SK-N-SH (cell line): ENCODE measurements around the gene GNG3. TPM values are rescaled to one million over a fixed set of nuclear protein-coding genes. Genes with fewer than 3 reads are reported as not detected.
A peak's percentile ranks its signal among the peaks of the same experiment; 100 is the strongest.

Source experiments
- CTCF ChIA-PET: fragments of 300-600, 350-600 bp; formaldehyde crosslinking; extraction: SDS; loops from one replicate; lab custom pipeline; 2021; lab: Yijun Ruan, JAX
- POLR2A ChIA-PET: fragments of 350-600 bp; sonication (Branson Sonifier 250); formaldehyde crosslinking; extraction: SDS; loops from one replicate; lab custom pipeline; 2020; ENCODE audit warnings: antibody characterized with exemption, inconsistent platforms; lab: Yijun Ruan, JAX
- DNase-seq: peaks from one replicate; pipeline ENCODE4 v3.0.0; 2012
- H2AFZ ChIP-seq: fragments of 200-600 bp; sonication (generic); 2 replicates; pipeline ENCODE4 v1.8.1; 2016; ENCODE audit warnings: antibody characterized with exemption, mild to moderate bottlenecking, low read depth
- H3F3A ChIP-seq: fragments of 200-600 bp; sonication (generic); replicated peaks from 2 replicates; pipeline ENCODE3; 2016; ENCODE audit warnings: antibody characterized with exemption, mild to moderate bottlenecking; ENCODE audit not compliant: insufficient read depth
- H3K27ac ChIP-seq, 2 experiments: fragments of 200-500 bp in 1 of 2; fragments of 200-600 bp in 1 of 2; sonication (Bioruptor generic) in 1 of 2; sonication (generic), shearing (Covaris generic) in 1 of 2; 2 replicates each; pipeline versions ENCODE4 v1.5.1 to v1.6.1; 2014 to 2016; ENCODE audit warnings: low read depth in 2 of 2, inconsistent platforms in 1 of 2, low read length in 1 of 2, mild to moderate bottlenecking in 1 of 2, mixed read lengths in 1 of 2
- H3K27me3 ChIP-seq: fragments of 200-600 bp; sonication (generic), shearing (Covaris generic); 2 replicates; pipeline ENCODE4 v1.6.1; 2016; ENCODE audit warnings: mixed run types; ENCODE audit not compliant: insufficient read depth
- H3K36me3 ChIP-seq, 2 experiments: fragments of 200-500 bp in 1 of 2; fragments of 200-600 bp in 1 of 2; sonication (Bioruptor generic) in 1 of 2; sonication (generic) in 1 of 2; replicated peaks in 1 of 2; 2 replicates each; pipeline versions ENCODE3 to v1.5.1; 2014 to 2016; ENCODE audit warnings: low read length in 1 of 2, mild to moderate bottlenecking in 1 of 2; ENCODE audit not compliant: insufficient read depth in 2 of 2, control insufficient read depth in 1 of 2
- H3K4me1 ChIP-seq, 2 experiments: fragments of 200-500 bp in 1 of 2; fragments of 200-600 bp in 1 of 2; sonication (Bioruptor generic) in 1 of 2; sonication (generic), shearing (Covaris generic) in 1 of 2; 2 replicates each; pipeline versions ENCODE4 v1.5.1 to v1.6.1; 2014 to 2016; ENCODE audit warnings: low read depth in 1 of 2, low read length in 1 of 2, mixed run types in 1 of 2; ENCODE audit not compliant: insufficient read depth in 2 of 2, control insufficient read depth in 1 of 2
- H3K4me2 ChIP-seq: fragments of 200-600 bp; sonication (generic), shearing (Covaris generic); 2 replicates; pipeline ENCODE4 v1.6.1; 2017; ENCODE audit warnings: mixed run types
- H3K4me3 ChIP-seq, 2 experiments: fragments of 200-500 bp in 1 of 2; fragments of 200-600 bp in 1 of 2; sonication (Bioruptor generic) in 1 of 2; sonication (generic), shearing (Covaris generic) in 1 of 2; 2 replicates each; pipeline versions ENCODE4 v1.5.1 to v1.8.1; 2014 to 2016; ENCODE audit warnings: low read depth in 2 of 2, inconsistent platforms in 1 of 2, low read length in 1 of 2, mild to moderate bottlenecking in 1 of 2, mixed read lengths in 1 of 2, moderate library complexity in 1 of 2
- H3K79me2 ChIP-seq: fragments of 200-600 bp; sonication (generic); 2 replicates; pipeline ENCODE4 v1.8.1; 2017; ENCODE audit warnings: mild to moderate bottlenecking; ENCODE audit not compliant: insufficient read depth
- H3K9ac ChIP-seq: fragments of 200-600 bp; sonication (generic); 2 replicates; pipeline ENCODE4 v1.6.1; 2017; ENCODE audit warnings: mixed run types
- H3K9me2 ChIP-seq: fragments of 200-600 bp; sonication (generic); 2 replicates; pipeline ENCODE4 v1.6.1; 2017; ENCODE audit warnings: mixed run types
- H3K9me3 ChIP-seq: fragments of 200-600 bp; sonication (generic); 2 replicates; pipeline ENCODE4 v1.6.1; 2017; ENCODE audit warnings: mixed run types, mild to moderate bottlenecking, moderate library complexity
- H4K20me1 ChIP-seq: fragments of 200-600 bp; sonication (generic); 2 replicates; pipeline ENCODE4 v1.6.1; 2017; ENCODE audit warnings: mild to moderate bottlenecking, mixed run types; ENCODE audit not compliant: insufficient read depth
- EP300 ChIP-seq, 2 experiments: IDR thresholded peaks; 2 replicates each; pipeline versions ENCODE4 v1.4.0 to v1.6.1; 2012; ENCODE audit warnings: borderline replicate concordance in 1 of 2, low read depth in 1 of 2, low read length in 1 of 2
- GABPA ChIP-seq: IDR thresholded peaks from 2 replicates; pipeline ENCODE4 v1.4.0; 2012; ENCODE audit warnings: low read depth, mild to moderate bottlenecking
- IRF3 ChIP-seq: fragments of 150-350 bp; IDR thresholded peaks from 2 replicates; pipeline ENCODE4 v1.6.1; 2016; ENCODE audit warnings: mild to moderate bottlenecking, low read depth, low read length
- JUND ChIP-seq: IDR thresholded peaks from 2 replicates; pipeline ENCODE4 v1.4.0; 2012
- RAD21 ChIP-seq: IDR thresholded peaks from 2 replicates; pipeline ENCODE4 v1.6.1; 2012; ENCODE audit warnings: mild to moderate bottlenecking, low read length
- RCOR1 ChIP-seq: fragments of 150-350 bp; IDR thresholded peaks from 2 replicates; pipeline ENCODE4 v1.6.1; 2017; ENCODE audit warnings: antibody characterized with exemption, low read length
- REST ChIP-seq: IDR thresholded peaks from 2 replicates; pipeline ENCODE4 v1.6.1; 2012; ENCODE audit warnings: mild to moderate bottlenecking, low read depth, low read length, moderate library complexity
- SIN3A ChIP-seq: IDR thresholded peaks from 2 replicates; pipeline ENCODE4 v1.6.1; 2012; ENCODE audit warnings: low read depth, mild to moderate bottlenecking, low read length, moderate library complexity, borderline replicate concordance
- SMC3 ChIP-seq: IDR thresholded peaks from 2 replicates; pipeline ENCODE4 v1.6.1; 2012; ENCODE audit warnings: low read depth, low read length, improper control_type of control experiment
- TAF1 ChIP-seq: IDR thresholded peaks from 2 replicates; pipeline ENCODE4 v1.6.1; 2012; ENCODE audit warnings: low read depth, mild to moderate bottlenecking, low read length, moderate library complexity, borderline replicate concordance
- USF2 ChIP-seq: fragments of 150-350 bp; IDR thresholded peaks from 2 replicates; pipeline ENCODE4 v1.6.1; 2017; ENCODE audit warnings: antibody characterized with exemption, low read length, low read depth, borderline replicate concordance
- WGBS: methylation state at CpG from one replicate; pipeline ENCODE4 v1.1.6; 2017; ENCODE audit warnings: low lambda C conversion rate; 5-methylcytosine and 5-hydroxymethylcytosine counted together
- polyA plus RNA-seq, 3 experiments: library from polyadenylated mRNA; depleted of rRNA; stranded (reverse); fragments of >200 nt; gene quantifications; 2 replicates each; pipeline ENCODE4 v1.2.3, GENCODE V29; 2012

Gene GNG3
- polyA plus RNA-seq, 1 of the 3 experiments (the other 2 are of a cell fraction): 0.16 TPM

GRCh38 chr11:62669420-62670161 is 37.9 kb upstream of the GNG3 start:
- Histone ChIP-seq H3K9me2 (no peaks in the 10 kb centered on the region), H3K27ac (peak overlapping the region; percentile 28 to 80; a peak in 2 of 4 replicates), H3K4me3 (no peak overlapping the region), H3K36me3 (peaks cover 12 to 20% of the 10 kb centered on the region in 2 experiments), H4K20me1 (no peaks in the 10 kb centered on the region), H3K27me3 (no peaks in the 10 kb centered on the region), H3F3A (peaks cover 43% of the 10 kb centered on the region), H3K9ac (no peak overlapping the region), H2AFZ (no peak overlapping the region), H3K9me3 (no peaks in the 10 kb centered on the region), H3K4me2 (no peak overlapping the region), H3K4me1 (peaks cover 25 to 29% of the 10 kb centered on the region in 2 experiments; a peak in 3 of 4 replicates), H3K79me2 (peaks cover 76% of the 10 kb centered on the region)
- WGBS: 76% methylated on average over 4 of the region's 4 CpGs
- POLR2A ChIA-PET: no interaction called here
- no peak for TF ChIP-seq TAF1
- TF ChIP-seq IRF3: no peak
- TF ChIP-seq RAD21: no peak
- no peak for TF ChIP-seq SMC3
- TF ChIP-seq REST: no peak
- no peak for TF ChIP-seq JUND
- no peak for TF ChIP-seq GABPA
- CTCF ChIA-PET: interaction anchor here (1.5 to 1.9 kb wide), 3 partner anchors 11 to 25 kb away, joined by 3 to 8 read pairs (median 4); no protein-coding TSS in a partner anchor
- DNase-seq: no peak

- H3K9ac ChIP-seq: peak overlapping the region; percentile 81
- ChIA-PET CTCF (interaction anchor here (1.0 to 2.0 kb wide), 6 partner anchors 10 to 290 kb away, joined by 3 to 8 read pairs (median 6); partner anchors contain the start of gene EML3), POLR2A (interaction anchor here (0.7 to 1.9 kb wide), 18 partner anchors 8 to 170 kb away, joined by 3 to 16 read pairs (median 6); partner anchors contain the start of genes B3GAT3, EEF1G, GANAB and HNRNPUL2)
- H3K36me3 ChIP-seq: peaks cover 15 to 23% of the 10 kb centered on the region in 2 experiments
- H3K4me1 ChIP-seq: peaks cover 25 to 28% of the 10 kb centered on the region in 2 experiments; a peak in 3 of 4 replicates
- no peaks in the 10 kb centered on the region for H4K20me1 ChIP-seq
- H3K4me3 ChIP-seq: peak overlapping the region; percentile 68 to 90
- 10% methylated on average over 8 of the region's 17 CpGs for WGBS
- H3K9me2 ChIP-seq: no peaks in the 10 kb centered on the region
- peaks cover 41% of the 10 kb centered on the region for H3F3A ChIP-seq
- TF ChIP-seq TAF1 (no peak), RCOR1 (no peak), SIN3A (no peak), EP300 (IDR thresholded peaks at IDR 0.05; ENCODE audit: borderline replicate concordance in 1 of 2, low read depth in 1 of 2, low read length in 1 of 2) (no peak), IRF3 (no peak), JUND (no peak), USF2 (no peak)
- H3K9me3 ChIP-seq: no peaks in the 10 kb centered on the region
- DNase-seq: no peak
- H3K4me2 ChIP-seq: peak overlapping the region; percentile 97
- peak overlapping the region; percentile 85 for H2AFZ ChIP-seq
- no peaks in the 10 kb centered on the region for H3K27me3 ChIP-seq
- peaks cover 78% of the 10 kb centered on the region for H3K79me2 ChIP-seq
- H3K27ac ChIP-seq: peak overlapping the region; percentile 80 to 94
These were observed 36.3 kb upstream of the GNG3 start for GRCh38 chr11:62671236-62671607.
